DND-41 (cell line): ENCODE measurements around the gene DLGAP1.

Experiments
- ATAC-seq: fragments of 200-7000 bp; cut with Tn5 transposase; 3 replicates; pipeline ENCODE4 v1.9.1; 2021; ENCODE audit warnings: low read depth; ENCODE audit not compliant: insufficient read depth
- DNase-seq: peaks from one replicate; pipeline ENCODE4 v3.0.0-alpha.2; 2020
- H2AFZ ChIP-seq: 2 replicates; pipeline ENCODE4 v1.6.0; 2012; ENCODE audit warnings: low read depth, low read length
- H3K27ac ChIP-seq: 2 replicates; pipeline ENCODE4 v1.5.1; 2012; ENCODE audit warnings: low read length, inconsistent platforms
- H3K27me3 ChIP-seq: fragments of 200-600 bp; sonication (generic); 2 replicates; pipeline ENCODE4 v1.6.0; 2012; ENCODE audit warnings: low read length, mild to moderate bottlenecking, inconsistent platforms; ENCODE audit not compliant: insufficient read depth, poor library complexity
- H3K36me3 ChIP-seq: 2 replicates; pipeline ENCODE4 v1.5.1; 2012; ENCODE audit warnings: low read length, inconsistent platforms; ENCODE audit not compliant: insufficient read depth
- H3K4me1 ChIP-seq: 2 replicates; pipeline ENCODE4 v1.5.1; 2012; ENCODE audit warnings: mild to moderate bottlenecking, low read length; ENCODE audit not compliant: insufficient read depth
- H3K4me2 ChIP-seq: 2 replicates; pipeline ENCODE4 v1.6.0; 2012; ENCODE audit warnings: mild to moderate bottlenecking, moderate library complexity, low read length, inconsistent platforms; ENCODE audit not compliant: insufficient read depth
- H3K4me3 ChIP-seq, 2 experiments: fragments of 200-600 bp in 1 of 2; shearing (Covaris generic) in 1 of 2; 2 replicates each; pipeline ENCODE4 v1.5.1; 2012 to 2016; ENCODE audit warnings: inconsistent platforms in 2 of 2, low read length in 2 of 2, mild to moderate bottlenecking in 2 of 2, low read depth in 1 of 2, moderate library complexity in 1 of 2
- H3K79me2 ChIP-seq: 2 replicates; pipeline ENCODE4 v1.6.0; 2012; ENCODE audit warnings: low read length, inconsistent platforms; ENCODE audit not compliant: insufficient read depth
- H3K9ac ChIP-seq: 2 replicates; pipeline ENCODE4 v1.6.0; 2012; ENCODE audit warnings: low read depth, mild to moderate bottlenecking, inconsistent platforms, low read length, moderate library complexity
- H3K9me3 ChIP-seq: 2 replicates; pipeline ENCODE4 v1.5.1; 2012; ENCODE audit warnings: low read length, moderate library complexity, mild to moderate bottlenecking, inconsistent platforms; ENCODE audit not compliant: insufficient read depth, severe bottlenecking
- H4K20me1 ChIP-seq: 2 replicates; pipeline ENCODE4 v1.6.0; 2012; ENCODE audit warnings: low read length; ENCODE audit not compliant: insufficient read depth
- CTCF ChIP-seq: IDR thresholded peaks from 2 replicates; pipeline ENCODE4 v1.5.1; 2012; ENCODE audit warnings: borderline replicate concordance, low read length, moderate library complexity, mild to moderate bottlenecking; ENCODE audit not compliant: poor library complexity, severe bottlenecking; ENCODE audit errors: extremely low read depth
- EZH2 ChIP-seq: IDR thresholded peaks from 3 replicates; pipeline ENCODE4 v1.6.1; 2012; ENCODE audit warnings: borderline replicate concordance, low read depth, mild to moderate bottlenecking, moderate library complexity, low read length, inconsistent platforms; ENCODE audit not compliant: severe bottlenecking

The DLGAP1 gene

GRCh38 chr18:3979024-3979423 is 476.1 kb downstream of the DLGAP1 start:
- H3K9me3 ChIP-seq = no peaks in the 10 kb centered on the region
- H3K27me3 ChIP-seq = no peaks in the 10 kb centered on the region
- no peaks in the 10 kb centered on the region for H3K79me2 ChIP-seq
- no peaks in the 10 kb centered on the region for H3K4me1 ChIP-seq
- no peaks in the 10 kb centered on the region for H4K20me1 ChIP-seq
- no peak overlapping the region for H3K4me2 ChIP-seq
- H3K9ac ChIP-seq = no peak overlapping the region
- ATAC-seq (no peak), DNase-seq (no peak)
- TF ChIP-seq EZH2 = no peak
- TF ChIP-seq CTCF = no peak
- H2AFZ ChIP-seq = no peak overlapping the region
- H3K36me3 ChIP-seq = no peaks in the 10 kb centered on the region
- H3K27ac ChIP-seq = no peak overlapping the region
- H3K4me3 ChIP-seq = no peak overlapping the region

- Histone ChIP-seq H3K79me2 (no peaks in the 10 kb centered on the region), H4K20me1 (no peaks in the 10 kb centered on the region), H3K9me3 (no peaks in the 10 kb centered on the region), H3K9ac (no peak overlapping the region), H3K4me3 (no peak overlapping the region), H3K4me1 (no peaks in the 10 kb centered on the region), H3K36me3 (no peaks in the 10 kb centered on the region), H2AFZ (no peak overlapping the region), H3K27me3 (peaks cover 8% of the 10 kb centered on the region), H3K4me2 (no peak overlapping the region), H3K27ac (no peak overlapping the region)
- no peak for TF ChIP-seq EZH2
- no peak for TF ChIP-seq CTCF
- DNase-seq (no peak), ATAC-seq (no peak)
Observed at GRCh38 chr18:3973191-3973850, 481.8 kb downstream of the DLGAP1 start.

GRCh38 chr18:3972291-3972930 is 482.7 kb downstream of the DLGAP1 start:
- Histone ChIP-seq H3K27ac (no peak overlapping the region), H3K9ac (no peak overlapping the region), H3K79me2 (no peaks in the 10 kb centered on the region), H3K27me3 (peaks cover 8% of the 10 kb centered on the region), H2AFZ (no peak overlapping the region), H3K36me3 (no peaks in the 10 kb centered on the region), H3K4me1 (no peaks in the 10 kb centered on the region), H3K9me3 (no peaks in the 10 kb centered on the region), H3K4me3 (no peak overlapping the region), H4K20me1 (no peaks in the 10 kb centered on the region), H3K4me2 (no peak overlapping the region)
- DNase-seq = no peak
- ATAC-seq = no peak
- TF ChIP-seq EZH2 = no peak
- TF ChIP-seq CTCF = no peak
